Lower lobe of right lung (tissue), 2 donors: Measurements from ENCODE around the gene DNAJC9. TPM values are rescaled to one million over a fixed set of nuclear protein-coding genes. Genes with fewer than 3 reads are reported as not detected.

ENCODE experiments used
- ATAC-seq, 2 donors: fragments of 200-7000 bp; cut with Tn5 transposase; one replicate each; pipeline ENCODE4 v1.9.1; 2020 to 2022; ENCODE audit warnings: mild to moderate bottlenecking in 2 of 2, moderate library complexity in 2 of 2
- DNase-seq: peaks from one replicate; pipeline ENCODE4 v3.0.0-alpha.2; 2020
- H3K27ac ChIP-seq: fragments of 200-600 bp; one replicate; pipeline ENCODE4 v1.8.0; 2022
- H3K27me3 ChIP-seq: fragments of 200-600 bp; one replicate; pipeline ENCODE4 v1.8.0; 2022; ENCODE audit warnings: low read depth
- H3K36me3 ChIP-seq: fragments of 200-600 bp; one replicate; pipeline ENCODE4 v1.8.0; 2022; ENCODE audit warnings: mild to moderate bottlenecking
- H3K4me1 ChIP-seq: fragments of 200-600 bp; one replicate; pipeline ENCODE4 v1.8.0; 2022
- H3K4me3 ChIP-seq: fragments of 200-600 bp; one replicate; pipeline ENCODE4 v1.8.0; 2022; ENCODE audit warnings: mild to moderate bottlenecking
- H3K9me3 ChIP-seq: fragments of 200-600 bp; one replicate; pipeline ENCODE4 v1.8.0; 2022
- CTCF ChIP-seq: fragments of 200-600 bp; IDR thresholded peaks from one replicate; pipeline ENCODE4 v1.8.0; 2022; ENCODE audit warnings: antibody characterized with exemption, mild to moderate bottlenecking
- intact Hi-C: fragments of 100-400 bp; cut with DNase I; formaldehyde crosslinking; loops from one replicate; pipeline ENCODE4 v1.11.0; 2022
- total RNA-seq: library from RNA; stranded (reverse); fragmentation: NEBNext Ultra II Directional; extraction: Animal tissue kit (Norgen Biotek cat#: 25700); gene quantifications from one replicate; pipeline ENCODE4 v1.2.1, GENCODE V29; 2021
- donor health status: DM: no; HTN: yes; CAD: no; lungs with severe emphysema.

The DNAJC9 gene
- total RNA-seq, 1 donor from 2014 or later, result 13.9 TPM

- H3K27me3 ChIP-seq, result no peaks in the 10 kb centered on the region
- no peak for TF ChIP-seq CTCF
- H3K4me3 ChIP-seq, result no peak overlapping the region
- intact Hi-C loops, result no loop called here
- ATAC-seq (no peak), DNase-seq (no peak)
- H3K27ac ChIP-seq, result no peak overlapping the region
- no peaks in the 10 kb centered on the region for H3K9me3 ChIP-seq
- H3K36me3 ChIP-seq, result peaks cover 24% of the 10 kb centered on the region
- no peaks in the 10 kb centered on the region for H3K4me1 ChIP-seq
Measured at GRCh38 chr10:73217628-73218027, 29.4 kb downstream of the DNAJC9 start.

- no peak for TF ChIP-seq CTCF
- no peak overlapping the region for H3K27ac ChIP-seq
- peaks cover 30% of the 10 kb centered on the region for H3K36me3 ChIP-seq
- intact Hi-C loops, result no loop called here
- H3K27me3 ChIP-seq, result no peaks in the 10 kb centered on the region
- no peak for DNase-seq
- no peaks in the 10 kb centered on the region for H3K9me3 ChIP-seq
- ATAC-seq, result no peak
- no peak overlapping the region for H3K4me3 ChIP-seq
- no peaks in the 10 kb centered on the region for H3K4me1 ChIP-seq
Measured at GRCh38 chr10:73215749-73216148, 31.3 kb downstream of the DNAJC9 start.

GRCh38 chr10:73211106-73211811 is 35.8 kb downstream of the DNAJC9 start:
- H3K4me1 ChIP-seq, result no peaks in the 10 kb centered on the region
- intact Hi-C loops, result no loop called here
- H3K27me3 ChIP-seq, result no peaks in the 10 kb centered on the region
- H3K9me3 ChIP-seq, result no peaks in the 10 kb centered on the region
- no peak for TF ChIP-seq CTCF
- H3K27ac ChIP-seq, result no peak overlapping the region
- no peak for DNase-seq
- peaks cover 16% of the 10 kb centered on the region for H3K36me3 ChIP-seq
- H3K4me3 ChIP-seq, result no peak overlapping the region
- no peak for ATAC-seq

GRCh38 chr10:73210395-73211105 is 36.5 kb downstream of the DNAJC9 start:
- H3K9me3 ChIP-seq, result no peaks in the 10 kb centered on the region
- TF ChIP-seq CTCF, result no peak
- intact Hi-C loops, result no loop called here
- ATAC-seq (no peak), DNase-seq (no peak)
- no peak overlapping the region for H3K4me3 ChIP-seq
- no peak overlapping the region for H3K27ac ChIP-seq
- H3K36me3 ChIP-seq, result peaks cover 16% of the 10 kb centered on the region
- H3K4me1 ChIP-seq, result no peaks in the 10 kb centered on the region
- no peaks in the 10 kb centered on the region for H3K27me3 ChIP-seq

- Histone ChIP-seq H3K4me3 (no peak overlapping the region), H3K27me3 (no peaks in the 10 kb centered on the region), H3K4me1 (no peaks in the 10 kb centered on the region), H3K36me3 (peaks cover 16% of the 10 kb centered on the region), H3K9me3 (no peaks in the 10 kb centered on the region), H3K27ac (no peak overlapping the region)
- intact Hi-C loops, result no loop called here
- ATAC-seq, result no peak
- no peak for DNase-seq
- TF ChIP-seq CTCF, result no peak
Measured at GRCh38 chr10:73209705-73210104, 37.4 kb downstream of the DNAJC9 start.
